H9 (cell line): Measurements from ENCODE around the gene CALM1. TPM values are rescaled to one million over a fixed set of nuclear protein-coding genes. Genes with fewer than 3 reads are reported as not detected.

Source experiments
- DNase-seq: peaks from one replicate; pipeline ENCODE4 v3.0.0-alpha.2; 2017
- H2AFZ ChIP-seq: one replicate; pipeline ENCODE4 v1.6.1; 2013; ENCODE audit warnings: mild to moderate bottlenecking, low read length, control low read depth, moderate library complexity
- H2AK5ac ChIP-seq: 2 replicates; pipeline ENCODE4 v1.6.1; 2013; ENCODE audit warnings: low read length, control low read depth, mixed read lengths; ENCODE audit not compliant: insufficient read length
- H2BK120ac ChIP-seq: one replicate; pipeline ENCODE4 v1.6.1; 2013; ENCODE audit warnings: low read depth, mild to moderate bottlenecking, low read length, control low read depth, inconsistent platforms; ENCODE audit not compliant: poor library complexity, severe bottlenecking
- H2BK12ac ChIP-seq: 2 replicates; pipeline ENCODE4 v1.6.1; 2013; ENCODE audit warnings: low read length, control low read depth, mixed read lengths, low read depth; ENCODE audit not compliant: insufficient read length
- H2BK15ac ChIP-seq: 2 replicates; pipeline ENCODE4 v1.6.1; 2013; ENCODE audit warnings: low read depth, low read length, control low read depth
- H2BK20ac ChIP-seq: one replicate; pipeline ENCODE4 v1.6.1; 2013; ENCODE audit warnings: low read depth, mild to moderate bottlenecking, low read length, control low read depth, inconsistent platforms; ENCODE audit not compliant: poor library complexity, severe bottlenecking
- H2BK5ac ChIP-seq: 2 replicates; pipeline ENCODE4 v1.6.1; 2013; ENCODE audit warnings: low read length, control low read depth, mixed read lengths; ENCODE audit not compliant: insufficient read length
- H3K14ac ChIP-seq: 2 replicates; pipeline ENCODE4 v1.6.1; 2013; ENCODE audit warnings: low read length, control low read depth; ENCODE audit not compliant: insufficient read depth
- H3K18ac ChIP-seq: 2 replicates; pipeline ENCODE4 v1.6.1; 2013; ENCODE audit warnings: low read depth, mild to moderate bottlenecking, mixed read lengths, low read length, control low read depth; ENCODE audit not compliant: insufficient read length
- H3K23ac ChIP-seq: 2 replicates; pipeline ENCODE4 v1.6.1; 2013; ENCODE audit warnings: low read length, control low read depth, mixed read lengths, low read depth; ENCODE audit not compliant: insufficient read length
- H3K23me2 ChIP-seq: 2 replicates; pipeline ENCODE4 v1.6.1; 2013; ENCODE audit warnings: low read depth, mild to moderate bottlenecking, mixed read lengths, low read length, control low read depth; ENCODE audit not compliant: insufficient read length, poor library complexity, severe bottlenecking
- H3K27ac ChIP-seq: 2 replicates; pipeline ENCODE4 v1.5.1; 2013; ENCODE audit warnings: low read length, control low read depth, mixed read lengths, low read depth; ENCODE audit not compliant: insufficient read length
- H3K27me3 ChIP-seq: 2 replicates; pipeline ENCODE4 v1.6.1; 2013; ENCODE audit warnings: low read length, control low read depth, inconsistent platforms; ENCODE audit not compliant: insufficient read depth
- H3K4ac ChIP-seq: 2 replicates; pipeline ENCODE4 v1.6.1; 2013; ENCODE audit warnings: low read depth, mild to moderate bottlenecking, control low read depth, inconsistent platforms, low read length, moderate library complexity
- H3K4me1 ChIP-seq: 2 replicates; pipeline ENCODE4 v1.6.1; 2013; ENCODE audit warnings: low read length, control low read depth, inconsistent platforms; ENCODE audit not compliant: insufficient read depth
- H3K4me2 ChIP-seq: 2 replicates; pipeline ENCODE4 v1.6.1; 2013; ENCODE audit warnings: low read length, control low read depth, mixed read lengths; ENCODE audit not compliant: insufficient read length, insufficient read depth
- H3K56ac ChIP-seq: 2 replicates; pipeline ENCODE4 v1.6.1; 2013; ENCODE audit warnings: low read depth, mild to moderate bottlenecking, mixed read lengths, low read length, control low read depth; ENCODE audit not compliant: insufficient read length
- H3K79me1 ChIP-seq: 2 replicates; pipeline ENCODE4 v1.6.1; 2013; ENCODE audit warnings: low read depth, mild to moderate bottlenecking, moderate library complexity, low read length, control low read depth, inconsistent platforms; ENCODE audit not compliant: insufficient read depth, poor library complexity, severe bottlenecking
- H3K79me2 ChIP-seq: 2 replicates; pipeline ENCODE4 v1.6.1; 2013; ENCODE audit warnings: low read length, control low read depth, inconsistent platforms; ENCODE audit not compliant: insufficient read depth
- H3K9ac ChIP-seq: 2 replicates; pipeline ENCODE4 v1.6.1; 2013; ENCODE audit warnings: low read length, control low read depth, mixed read lengths; ENCODE audit not compliant: insufficient read length; ENCODE audit errors: extremely low read depth
- H3K9me3 ChIP-seq: one replicate; pipeline ENCODE4 v1.6.1; 2013; ENCODE audit warnings: low read depth, low read length, inconsistent platforms; ENCODE audit not compliant: control insufficient read depth
- H3T11ph ChIP-seq: one replicate; pipeline ENCODE4 v1.6.1; 2013; ENCODE audit warnings: mild to moderate bottlenecking, low read length, control low read depth, inconsistent platforms
- H4K20me1 ChIP-seq: one replicate; pipeline ENCODE4 v1.6.1; 2013; ENCODE audit not compliant: control insufficient read depth, insufficient read length, insufficient read depth
- H4K5ac ChIP-seq: 2 replicates; pipeline ENCODE4 v1.6.1; 2013; ENCODE audit warnings: low read depth, mild to moderate bottlenecking, mixed read lengths, low read length, control low read depth; ENCODE audit not compliant: insufficient read length
- H4K8ac ChIP-seq: replicated peaks from 2 replicates; pipeline ENCODE4 v1.6.1; 2013; ENCODE audit warnings: low read length, control low read depth, mixed read lengths, low read depth; ENCODE audit not compliant: insufficient read length
- H4K91ac ChIP-seq: 2 replicates; pipeline ENCODE4 v1.6.1; 2013; ENCODE audit warnings: low read depth, mild to moderate bottlenecking, moderate library complexity, mixed read lengths, low read length, control low read depth; ENCODE audit not compliant: insufficient read length
- H3K27ac Mint-ChIP-seq, 3 experiments: 2 replicates in 2 of 3; 3 replicates in 1 of 3; pipeline ENCODE4 v1.8.0; 2020 to 2021; ENCODE audit warnings: mixed read lengths in 3 of 3, mild to moderate bottlenecking in 1 of 3, moderate library complexity in 1 of 3
- H3K27me3 Mint-ChIP-seq: 2 replicates; pipeline ENCODE4 v1.8.0; 2021; ENCODE audit warnings: low read depth, mild to moderate bottlenecking, moderate library complexity, mixed read lengths
- H3K36me3 Mint-ChIP-seq, 3 experiments: 2 replicates in 2 of 3; 3 replicates in 1 of 3; pipeline ENCODE4 v1.8.0; 2020 to 2021; ENCODE audit warnings: low read depth in 3 of 3, mixed read lengths in 3 of 3; ENCODE audit not compliant: insufficient read depth in 1 of 3
- H3K4me1 Mint-ChIP-seq, 2 experiments: 2 replicates each; pipeline ENCODE4 v1.8.0; 2020; ENCODE audit warnings: mixed read lengths in 2 of 2
- H3K4me3 Mint-ChIP-seq, 2 experiments: 2 replicates in 1 of 2; 3 replicates in 1 of 2; pipeline ENCODE4 v1.8.0; 2020 to 2021; ENCODE audit warnings: mild to moderate bottlenecking in 2 of 2, mixed read lengths in 2 of 2, moderate library complexity in 1 of 2
- H3K9me3 Mint-ChIP-seq, 2 experiments: 2 replicates in 1 of 2; 3 replicates in 1 of 2; pipeline ENCODE4 v1.8.0; 2020; ENCODE audit warnings: mild to moderate bottlenecking in 2 of 2, mixed read lengths in 2 of 2, moderate library complexity in 1 of 2
- CTCF ChIP-seq: fragments of 200-600 bp; sonication (generic); conservative IDR thresholded peaks from 3 replicates; pipeline ENCODE4 v1.8.0; 2021; ENCODE audit warnings: antibody characterized with exemption, mild to moderate bottlenecking
- WGBS: extraction: QIAGEN DNeasy Blood & Tissue Kit; methylation state at CpG from one replicate; pipeline ENCODE4 v1.1.7; 2013; ENCODE audit warnings: missing lambda C conversion rate, low lambda C conversion rate, mixed read lengths; ENCODE audit not compliant: insufficient read length; ENCODE audit errors: extremely low coverage; 5-methylcytosine and 5-hydroxymethylcytosine counted together
- total RNA-seq: library from RNA; stranded (reverse); gene quantifications from 2 replicates; pipeline ENCODE4 v1.2.1, GENCODE V29; 2021

The CALM1 gene
- total RNA-seq, 1 experiment from 2014 or later = 354 TPM

GRCh38 chr14:90451961-90452360 is 55.1 kb downstream of the CALM1 start:
- Histone ChIP-seq H3K79me1 (no peaks in the 10 kb centered on the region), H2AFZ (no peak overlapping the region), H3K9me3 (no peaks in the 10 kb centered on the region), H4K91ac (no peak overlapping the region), H3K56ac (no peak overlapping the region), H2BK15ac (no peak overlapping the region), H2BK12ac (no peak overlapping the region), H3K23me2 (no peaks in the 10 kb centered on the region), H3K14ac (no peak overlapping the region), H3K4me1 (peaks cover 3% of the 10 kb centered on the region; the same call in 1 of the 2 replicates), H3K27ac (no peak overlapping the region), H3K4ac (no peak overlapping the region), H3K27me3 (no peaks in the 10 kb centered on the region; the same call in 1 of the 2 replicates), H4K20me1 (no peaks in the 10 kb centered on the region), H4K8ac (no peak overlapping the region), H3T11ph (no peak overlapping the region), H3K18ac (no peak overlapping the region), H3K4me2 (no peak overlapping the region), H2BK20ac (no peak overlapping the region), H3K79me2 (no peaks in the 10 kb centered on the region; the same call in 1 of the 2 replicates), H2AK5ac (no peak overlapping the region), H3K9ac (no peak overlapping the region), H3K23ac (no peak overlapping the region), H2BK5ac (no peak overlapping the region), H4K5ac (no peak overlapping the region), H2BK120ac (no peak overlapping the region)
- H3K36me3 Mint-ChIP-seq = no peaks in the 10 kb centered on the region
- no peak for DNase-seq
- H3K4me3 Mint-ChIP-seq = no peak overlapping the region
- no CpG with 5 or more reads among the region's 4 CpGs for WGBS
- no peak overlapping the region for H3K27ac Mint-ChIP-seq
- peaks cover 0 to 4% of the 10 kb centered on the region in 2 experiments; a peak in 4 of 5 replicates for H3K9me3 Mint-ChIP-seq
- no peak for TF ChIP-seq CTCF
- peaks cover 10 to 18% of the 10 kb centered on the region in 2 experiments for H3K4me1 Mint-ChIP-seq
- H3K27me3 Mint-ChIP-seq = peaks cover 2% of the 10 kb centered on the region
